ENCODE measurements around the gene TIMM17A.

The TIMM17A gene

DNA sequence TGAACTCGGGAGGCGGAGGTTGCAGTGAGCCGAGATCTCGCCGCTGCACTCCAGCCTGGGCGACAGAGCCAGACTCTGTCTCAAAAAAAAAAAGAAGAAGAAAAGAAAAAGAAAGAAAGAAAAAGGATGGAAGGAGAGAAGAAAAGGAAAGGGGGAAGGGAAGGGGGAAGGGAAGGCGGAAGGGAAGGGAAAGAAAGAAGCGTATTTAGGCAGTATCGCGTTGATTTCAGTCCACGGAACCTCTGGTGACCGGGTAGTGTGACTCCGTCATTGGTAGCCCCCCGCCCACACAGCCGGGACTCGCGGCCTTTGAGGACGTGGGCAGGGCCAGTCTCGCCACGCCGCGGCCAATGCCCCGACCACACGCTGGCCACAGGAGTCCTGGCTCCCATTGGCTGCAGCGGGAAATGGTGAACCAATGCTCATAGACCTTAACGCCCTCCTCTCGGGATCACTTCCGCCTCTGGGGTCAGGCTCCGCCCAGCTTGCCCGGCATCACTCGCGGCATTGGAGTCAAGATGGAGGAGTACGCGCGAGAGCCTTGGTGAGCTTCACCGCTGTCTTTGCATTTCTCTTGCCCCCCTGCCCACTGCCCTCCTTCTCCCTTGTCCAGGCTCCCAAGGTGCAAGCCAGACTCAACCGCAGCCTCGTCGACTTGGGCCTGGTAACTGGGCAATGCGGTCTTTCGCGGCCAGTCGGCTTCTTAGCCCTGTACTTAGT, at the start of gene TIMM17A:
Gene TIMM17A (plus strand): TSS at position 495 of the 720 bp plus-strand sequence. CDS start 24 bp downstream, at position 519.
- no peak for TF ChIP-seq CTCF (IDR thresholded peaks at IDR 0.05)
- DNase-seq (ENCODE audit: low spot score): peak; percentile 99
- peak within 1 kb of the TSS; percentile 76 to 86 for H3K27ac ChIP-seq
- peak within 1 kb of the TSS; percentile 95 for H3K4me3 ChIP-seq

GRCh38 chr1:201906336-201906735, 49.0 kb upstream of the TIMM17A start:
- DNase-seq (ENCODE audit: low spot score): no peak
- Histone ChIP-seq H3K4me3 (no peak overlapping the region), H3K27ac (peak overlapping the region; percentile 87 to 97)
- no peak for TF ChIP-seq CTCF (IDR thresholded peaks at IDR 0.05)

GRCh38 chr1:201907621-201908020, 47.7 kb upstream of the TIMM17A start:
- DNase-seq (ENCODE audit: low spot score): no peak
- H3K4me3 ChIP-seq: peak overlapping the region; percentile 45
- peak overlapping the region; percentile 87 to 97 for H3K27ac ChIP-seq
- TF ChIP-seq CTCF (IDR thresholded peaks at IDR 0.05): no peak

DNA sequence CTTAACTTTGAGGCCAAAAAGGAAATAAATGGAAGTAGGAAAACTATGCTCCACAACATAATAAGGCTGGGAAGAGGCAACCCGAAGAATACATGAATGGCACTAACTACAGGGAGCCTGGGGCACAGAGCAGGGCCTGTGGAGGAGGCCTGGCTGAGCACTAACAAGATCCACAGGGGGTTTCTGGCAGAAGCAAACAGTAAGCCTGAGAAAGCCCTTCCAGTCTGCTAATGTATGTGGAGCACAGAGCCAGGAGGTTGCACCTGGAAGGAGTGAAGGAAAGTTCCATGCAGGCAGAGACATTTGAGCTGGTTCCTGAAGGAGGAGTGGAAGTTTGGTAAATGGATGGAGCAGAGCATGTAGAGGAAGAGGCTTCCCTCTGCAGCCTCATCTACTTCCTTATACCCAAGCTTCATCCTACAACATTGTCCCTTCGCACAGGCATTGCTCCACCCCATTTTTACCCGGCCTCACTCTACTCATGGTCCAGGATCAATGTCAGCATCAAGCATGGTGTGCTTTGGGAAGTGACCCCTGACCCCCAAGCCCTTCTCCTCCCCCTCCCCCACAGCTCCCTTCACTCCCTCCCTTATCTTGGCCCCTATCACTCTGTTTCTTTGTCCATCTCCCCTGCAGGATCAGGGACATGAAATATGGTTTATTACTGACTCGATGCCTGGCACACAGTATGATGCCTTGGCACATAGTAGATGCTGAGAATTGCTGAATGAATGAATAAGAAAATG, 43.3 kb upstream of the TIMM17A start:
- no peak for TF ChIP-seq CTCF (IDR thresholded peaks at IDR 0.05)
- peak overlapping the region; percentile 88 to 97 for H3K27ac ChIP-seq
- H3K4me3 ChIP-seq: peak overlapping the region; percentile 1
- DNase-seq (ENCODE audit: low spot score): no peak

DNA sequence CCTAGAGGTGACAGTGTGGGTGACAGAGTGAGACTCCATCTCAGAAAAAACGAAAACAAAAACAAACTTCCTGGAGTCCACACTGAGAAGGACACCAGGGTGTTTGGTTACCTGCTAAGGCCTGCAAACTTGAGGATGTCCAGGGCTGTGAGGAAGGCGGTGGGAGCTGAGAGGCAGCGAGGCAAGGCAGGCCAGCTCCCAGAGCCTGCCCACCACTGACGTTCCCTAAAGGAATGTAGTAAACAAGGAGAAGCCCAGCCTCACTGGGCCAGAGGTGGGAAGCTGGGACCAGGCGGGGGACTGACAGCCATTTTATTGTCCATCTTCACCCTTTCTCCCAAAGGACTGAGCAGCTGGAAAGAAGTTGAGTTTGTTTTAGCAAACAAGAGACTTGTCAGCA, 42.5 kb upstream of the TIMM17A start:
- no peak for DNase-seq (ENCODE audit: low spot score)
- peak overlapping the region; percentile 88 to 97 for H3K27ac ChIP-seq
- H3K4me3 ChIP-seq: peak overlapping the region; percentile 36
- no peak for TF ChIP-seq CTCF (IDR thresholded peaks at IDR 0.05)

DNA sequence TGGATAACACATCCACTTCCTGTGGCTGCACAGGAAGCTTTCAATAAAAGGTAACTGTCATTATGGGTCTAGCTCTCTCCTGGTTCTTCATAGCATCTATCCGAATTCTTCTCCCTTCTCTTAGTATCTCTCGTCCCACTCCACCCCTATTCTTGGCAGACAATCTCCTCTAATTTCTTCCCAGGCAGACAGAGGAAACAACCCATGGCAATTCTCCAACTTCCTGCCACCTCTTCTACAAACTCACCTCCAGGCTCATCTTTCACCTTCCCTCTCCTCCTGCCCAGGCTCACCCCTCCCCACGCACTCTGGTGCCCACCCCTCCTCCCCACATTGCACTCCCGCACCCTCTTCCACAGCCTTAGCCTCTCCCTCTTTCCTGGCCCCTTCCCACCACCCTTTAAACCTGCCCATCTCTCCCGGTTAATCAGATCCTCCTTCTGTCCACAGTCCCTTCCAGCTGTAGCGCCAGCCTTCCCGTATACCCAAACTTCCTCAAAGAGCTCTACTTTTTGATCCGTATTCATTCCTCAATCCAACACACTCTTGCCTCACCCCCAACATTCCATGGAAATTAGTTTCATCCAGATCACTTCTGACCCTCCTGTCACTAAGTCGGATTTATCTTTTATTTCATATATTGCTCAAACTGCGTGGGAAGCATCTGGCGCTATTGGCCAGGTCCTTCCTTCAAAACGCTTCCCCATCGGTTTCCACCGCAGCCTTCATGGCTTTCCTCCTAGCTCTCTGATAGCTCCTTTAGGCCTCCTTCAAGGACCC, 40.7 kb upstream of the TIMM17A start:
- Histone ChIP-seq H3K27ac (peak overlapping the region; percentile 88 to 97), H3K4me3 (peak overlapping the region; percentile 45)
- no peak for TF ChIP-seq CTCF (IDR thresholded peaks at IDR 0.05)
- no peak for DNase-seq (ENCODE audit: low spot score)
